ENCODE measurements around the gene BSCL2.
A peak's percentile ranks its signal among the peaks of the same experiment; 100 is the strongest.
"Not testable (repeated sequence)": the region's sequence is repeated elsewhere in the genome, so short reads cannot be mapped to it uniquely, and the experiment has no call there.

Gene BSCL2

GRCh38 chr11:62719302-62719978 lies 12.2 kb upstream of the BSCL2 start:
- no peak for DNase-seq

- DNase-seq, result peak in 6 of 51 donors; percentile 2 to 17 (median 9)
Observed at GRCh38 chr11:62716816-62717215, 9.6 kb upstream of the BSCL2 start.

- DNase-seq, result no peak
Observed at GRCh38 chr11:62716206-62716605, 9.0 kb upstream of the BSCL2 start.

GRCh38 chr11:62715150-62716130 lies 8.2 kb upstream of the BSCL2 start:
- no peak for DNase-seq

- DNase-seq, result no peak
Observed at GRCh38 chr11:62713343-62713742, 6.1 kb upstream of the BSCL2 start.

GRCh38 chr11:62712861-62713260 lies 5.6 kb upstream of the BSCL2 start:
- no peak for DNase-seq

GRCh38 chr11:62712276-62712812 lies 5.1 kb upstream of the BSCL2 start:
- no peak for DNase-seq

- peak in 5 of 51 donors; percentile 40 to 67 (median 53) for DNase-seq
Observed at GRCh38 chr11:62710001-62710345, 2.7 kb upstream of the BSCL2 start.

- DNase-seq, result peak; percentile 56 to 98 (median 93)
Observed at GRCh38 chr11:62709247-62710000, 2.2 kb upstream of the BSCL2 start.

GRCh38 chr11:62708793-62709192 lies 1.6 kb upstream of the BSCL2 start:
- no peak for DNase-seq

- DNase-seq, result peak in 3 of 51 donors; percentile 11 to 33 (median 17)
Observed at GRCh38 chr11:62708392-62708791, 1.2 kb upstream of the BSCL2 start.

- no peak for DNase-seq
Observed at GRCh38 chr11:62706850-62707247, 375 bp downstream of the BSCL2 start.

GRCh38 chr11:62705880-62706849 lies 1.1 kb downstream of the BSCL2 start:
- peak; percentile 35 to 98 (median 93) for DNase-seq

GRCh38 chr11:62705413-62705812 lies 1.8 kb downstream of the BSCL2 start:
- no peak for DNase-seq

GRCh38 chr11:62703921-62704320 lies 3.3 kb downstream of the BSCL2 start:
- not testable (repeated sequence) for DNase-seq

- DNase-seq, result peak in 1 of 51 donors; percentile 7
Observed at GRCh38 chr11:62702246-62702645, 5.0 kb downstream of the BSCL2 start.

GRCh38 chr11:62694455-62695167 lies 12.6 kb downstream of the BSCL2 start:
- DNase-seq, result peak in 39 of 51 donors; percentile 7 to 77 (median 44)

- not testable (repeated sequence) for DNase-seq
Observed at GRCh38 chr11:62693624-62694023, 13.6 kb downstream of the BSCL2 start.

GRCh38 chr11:62689421-62690183 lies 17.6 kb downstream of the BSCL2 start, which contains the start of gene LRRN4CL:
Gene LRRN4CL, minus strand, starts transcription at chr11:62689530. Its CDS starts 1,022 bp downstream, at chr11:62688508.
- peak in 9 of 51 donors; percentile 3 to 42 (median 12) for DNase-seq
